Kidney glomerular epithelial cell (primary cell): ENCODE measurements around the gene FKTN.
"Not testable (repeated sequence)": the region's sequence is repeated elsewhere in the genome, so short reads cannot be mapped to it uniquely, and the experiment has no call there.

Experiments
- DNase-seq: peaks from one replicate; lab custom pipeline; 2025; lab: John Stamatoyannopoulos, UW

The FKTN gene

GRCh38 chr9:105557804-105558610 is at the start of gene FKTN:
FKTN (plus strand) TSS chr9:105558131; CDS start chr9:105575033, 16,902 bp downstream.
- peak; percentile 76 for DNase-seq

GRCh38 chr9:105508530-105508929 is 49.4 kb upstream of the FKTN start:
- DNase-seq, result no peak

- DNase-seq, result peak; percentile 15
These were observed 47.9 kb upstream of the FKTN start for GRCh38 chr9:105510024-105510423.

GRCh38 chr9:105511446-105511845 is 46.5 kb upstream of the FKTN start:
- no peak for DNase-seq

GRCh38 chr9:105515811-105516413 is 42.0 kb upstream of the FKTN start:
- DNase-seq, result no peak

GRCh38 chr9:105519710-105520369 is 38.1 kb upstream of the FKTN start:
- DNase-seq, result not testable (repeated sequence)

GRCh38 chr9:105520992-105521391 is 36.9 kb upstream of the FKTN start:
- not testable (repeated sequence) for DNase-seq

- not testable (repeated sequence) for DNase-seq
These were observed 35.1 kb upstream of the FKTN start for GRCh38 chr9:105522618-105523385.

GRCh38 chr9:105531530-105531929 is 26.4 kb upstream of the FKTN start:
- no peak for DNase-seq

- no peak for DNase-seq
These were observed 21.8 kb upstream of the FKTN start for GRCh38 chr9:105535920-105536668.

- no peak for DNase-seq
These were observed 18.5 kb upstream of the FKTN start for GRCh38 chr9:105539452-105539851.

GRCh38 chr9:105541838-105542237 is 16.1 kb upstream of the FKTN start:
- DNase-seq, result no peak

- no peak for DNase-seq
These were observed 3.9 kb upstream of the FKTN start for GRCh38 chr9:105554042-105554441.

GRCh38 chr9:105572455-105572854 is 14.5 kb downstream of the FKTN start:
- DNase-seq, result no peak

GRCh38 chr9:105579952-105580351 is 22.0 kb downstream of the FKTN start:
- not testable (repeated sequence) for DNase-seq

- DNase-seq, result not testable (repeated sequence)
These were observed 23.6 kb downstream of the FKTN start for GRCh38 chr9:105581550-105581949.

- DNase-seq, result no peak
These were observed 35.2 kb downstream of the FKTN start for GRCh38 chr9:105593145-105593544.

GRCh38 chr9:105608721-105609598 is 51.0 kb downstream of the FKTN start:
- peak; percentile 62 for DNase-seq

- no peak for DNase-seq
These were observed 63.1 kb downstream of the FKTN start for GRCh38 chr9:105621001-105621400.

- DNase-seq, result no peak
These were observed 67.2 kb downstream of the FKTN start for GRCh38 chr9:105625088-105625487.
